M059J (cell line): ENCODE measurements around the gene SATB2. TPM values are rescaled to one million over a fixed set of nuclear protein-coding genes. Genes with fewer than 3 reads are reported as not detected.

Source experiments
- DNase-seq: peaks from one replicate; pipeline ENCODE4 v3.0.0-alpha.2; 2012; ENCODE audit warnings: low read depth
- total RNA-seq: library from RNA; depleted of rRNA; stranded (reverse); fragments of >200 nt; shearing (Covaris generic); gene quantifications from 2 replicates; pipeline ENCODE4 v1.2.3, GENCODE V29; 2014

The SATB2 gene
- total RNA-seq, 1 experiment from 2014 or later = 7.5 TPM

DNA sequence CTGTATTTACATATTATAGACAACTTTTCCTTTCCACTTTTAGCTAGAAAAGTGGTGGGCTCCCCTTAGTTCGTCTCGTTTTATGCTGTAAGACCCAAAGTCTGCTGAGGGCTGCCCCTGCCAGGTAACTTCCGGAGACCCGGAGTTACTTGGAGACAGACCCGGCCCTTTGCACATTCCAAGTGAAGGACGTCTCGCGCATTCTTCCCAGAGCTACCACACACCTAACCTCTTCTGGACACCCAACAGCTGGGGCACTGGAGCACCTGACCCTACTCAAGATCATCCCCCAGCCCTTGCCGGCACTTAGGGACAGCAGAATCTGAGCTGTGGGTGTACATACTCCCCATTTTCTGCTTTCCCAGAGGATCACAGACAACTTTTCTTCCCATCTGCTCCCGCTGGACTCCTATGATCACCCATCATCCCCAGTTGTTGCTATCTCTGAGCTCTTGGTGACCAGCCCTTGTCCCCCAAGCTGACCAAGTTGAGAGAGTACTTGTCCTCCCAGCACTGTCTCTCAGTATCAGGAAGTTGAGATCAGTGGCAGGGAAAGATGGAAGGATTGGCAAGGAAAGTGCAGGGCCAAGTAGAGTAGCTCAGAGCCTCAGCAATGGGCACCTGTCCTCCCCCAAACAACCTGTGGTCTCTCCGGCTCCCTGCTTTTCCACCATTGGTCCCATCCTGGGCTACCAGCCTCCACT lies 8.4 kb upstream of the SATB2 start:
- no peak for DNase-seq

DNA sequence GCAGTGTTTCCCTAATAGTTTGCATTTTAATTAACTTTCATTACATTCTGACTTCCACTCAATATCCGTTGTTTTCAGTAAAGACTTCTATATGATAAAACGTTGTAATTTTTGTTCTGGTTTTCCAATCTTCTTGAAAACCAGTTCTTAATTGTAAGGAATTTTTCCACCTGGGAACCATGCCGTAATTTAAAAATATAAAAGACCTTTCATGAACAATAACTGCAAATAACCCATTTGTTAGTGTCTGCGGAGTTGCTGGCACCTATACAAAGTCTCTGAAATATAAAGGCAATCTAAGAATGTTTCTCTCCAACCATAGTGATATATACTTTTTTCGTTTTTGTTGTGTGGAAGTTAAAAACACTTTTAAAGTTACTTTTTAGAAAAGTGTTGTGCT lies 7.7 kb upstream of the SATB2 start:
- no peak for DNase-seq

- no peak for DNase-seq
Observed at GRCh38 chr2:199464606-199465352, 7.0 kb upstream of the SATB2 start.

GRCh38 chr2:199463708-199464605 lies 6.2 kb upstream of the SATB2 start:
- peak; percentile 18 for DNase-seq

DNA sequence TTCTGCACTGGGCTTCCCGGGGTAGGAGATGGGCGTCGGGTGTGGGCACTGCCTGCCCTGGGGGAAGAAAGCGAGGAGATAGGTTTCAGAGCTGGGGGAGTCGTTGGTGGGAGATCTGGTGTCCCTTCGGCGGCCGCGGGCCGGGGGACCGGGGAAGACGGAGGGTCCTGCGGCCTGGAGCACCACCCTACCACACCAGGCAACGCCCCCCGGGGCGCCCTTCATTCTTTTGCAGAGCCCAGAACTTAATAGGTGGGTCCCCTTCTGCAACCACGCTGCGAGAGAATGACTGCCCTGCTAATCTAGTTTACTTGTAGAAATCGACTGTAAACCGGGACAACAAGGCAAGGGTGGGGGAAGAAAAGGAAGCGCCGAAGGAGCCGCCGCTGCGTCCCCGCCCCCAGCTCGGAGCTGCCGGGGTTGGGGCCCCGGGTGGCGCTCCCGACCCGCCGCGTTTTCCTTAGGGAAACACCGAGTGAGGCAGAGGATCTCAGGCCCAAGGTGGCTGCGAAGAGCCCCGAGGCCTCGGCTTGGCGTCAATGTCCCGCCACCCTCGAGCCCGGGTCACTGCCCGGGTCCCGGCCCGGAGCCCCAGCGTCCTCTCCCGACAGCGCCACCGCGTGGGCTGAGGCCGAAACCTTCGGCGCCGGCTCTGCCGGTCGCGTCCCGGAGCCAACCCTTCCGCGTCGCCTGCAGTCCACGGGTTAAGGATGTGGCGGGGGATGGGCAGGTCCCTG lies 5.4 kb upstream of the SATB2 start:
- DNase-seq = peak; percentile 75

DNA sequence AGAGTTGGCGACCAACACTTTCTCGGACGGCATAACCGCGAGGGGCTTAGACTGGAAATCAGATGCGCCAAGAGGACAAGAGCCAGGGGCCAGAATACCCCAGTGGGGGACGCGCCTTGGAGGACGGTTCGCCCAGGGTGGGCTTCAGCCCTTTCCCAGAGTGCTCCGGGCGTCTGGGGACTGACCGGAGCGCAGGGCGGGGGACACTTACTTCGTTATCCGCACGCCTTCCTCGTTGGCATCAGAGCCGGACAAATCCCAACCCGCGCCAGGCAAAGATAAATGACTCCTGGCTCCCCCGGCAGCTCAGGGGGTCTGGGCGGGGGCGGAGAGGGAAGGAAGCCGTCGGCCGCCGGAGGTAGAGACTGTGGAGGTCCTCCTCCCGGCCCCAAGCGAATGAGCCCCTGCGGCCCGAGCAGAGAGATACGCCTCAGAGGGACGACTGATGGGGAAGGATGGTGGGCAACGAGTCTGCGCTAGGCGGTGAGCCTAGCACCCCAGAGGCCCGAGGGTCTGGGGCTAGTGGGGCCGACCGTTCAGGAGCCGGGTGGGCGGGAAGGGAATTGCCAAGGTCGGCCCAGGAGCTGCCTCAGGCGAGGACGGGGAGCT lies 4.7 kb upstream of the SATB2 start:
- DNase-seq = no peak

- no peak for DNase-seq
Observed at GRCh38 chr2:199461711-199462346, 4.1 kb upstream of the SATB2 start.

DNA sequence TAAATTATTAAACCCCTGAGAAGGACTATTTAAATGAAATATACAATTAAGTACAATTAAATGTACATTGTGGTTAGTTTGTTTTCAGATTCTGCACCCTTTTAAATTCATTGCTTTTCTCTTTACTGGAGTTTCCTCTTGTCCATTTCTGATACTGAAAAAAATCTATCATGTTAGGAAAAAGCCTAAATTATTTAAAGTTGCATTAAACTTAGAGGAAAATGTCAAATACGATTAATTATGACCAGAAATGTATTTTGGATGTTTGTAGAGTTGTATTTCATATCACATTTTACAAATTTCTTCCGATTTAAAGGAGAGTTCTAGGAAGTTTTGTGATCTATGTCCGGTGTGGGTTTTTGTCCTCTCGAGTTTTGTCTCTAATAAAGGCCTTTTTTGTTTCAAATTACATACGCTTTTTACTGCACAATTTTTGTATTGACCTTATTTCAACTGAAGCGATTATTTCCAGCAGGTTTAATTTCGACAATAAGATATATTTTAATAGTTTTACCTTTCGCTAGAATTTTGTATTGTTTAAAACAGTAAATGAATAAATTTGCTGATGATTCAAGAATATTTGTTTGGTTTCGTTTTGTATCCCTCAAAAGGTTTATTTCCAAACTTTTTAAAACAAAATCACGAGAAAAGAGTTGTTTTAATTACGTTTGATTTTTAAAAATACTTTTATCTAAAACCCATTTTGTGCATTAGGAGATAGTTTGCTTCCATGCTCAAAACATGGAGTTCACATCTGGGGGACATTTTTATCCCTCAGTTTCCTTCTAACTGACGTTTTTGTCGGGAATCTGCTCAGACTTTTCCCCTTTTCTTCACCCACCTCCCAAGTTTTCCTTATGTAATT lies 3.3 kb upstream of the SATB2 start:
- DNase-seq = no peak

GRCh38 chr2:199460101-199460671 lies 2.4 kb upstream of the SATB2 start:
- DNase-seq = peak; percentile 40

GRCh38 chr2:199459286-199460100 lies 1.8 kb upstream of the SATB2 start:
- DNase-seq = peak; percentile 91

- DNase-seq = peak; percentile 58
Observed at GRCh38 chr2:199458806-199459285, 1.1 kb upstream of the SATB2 start.

DNA sequence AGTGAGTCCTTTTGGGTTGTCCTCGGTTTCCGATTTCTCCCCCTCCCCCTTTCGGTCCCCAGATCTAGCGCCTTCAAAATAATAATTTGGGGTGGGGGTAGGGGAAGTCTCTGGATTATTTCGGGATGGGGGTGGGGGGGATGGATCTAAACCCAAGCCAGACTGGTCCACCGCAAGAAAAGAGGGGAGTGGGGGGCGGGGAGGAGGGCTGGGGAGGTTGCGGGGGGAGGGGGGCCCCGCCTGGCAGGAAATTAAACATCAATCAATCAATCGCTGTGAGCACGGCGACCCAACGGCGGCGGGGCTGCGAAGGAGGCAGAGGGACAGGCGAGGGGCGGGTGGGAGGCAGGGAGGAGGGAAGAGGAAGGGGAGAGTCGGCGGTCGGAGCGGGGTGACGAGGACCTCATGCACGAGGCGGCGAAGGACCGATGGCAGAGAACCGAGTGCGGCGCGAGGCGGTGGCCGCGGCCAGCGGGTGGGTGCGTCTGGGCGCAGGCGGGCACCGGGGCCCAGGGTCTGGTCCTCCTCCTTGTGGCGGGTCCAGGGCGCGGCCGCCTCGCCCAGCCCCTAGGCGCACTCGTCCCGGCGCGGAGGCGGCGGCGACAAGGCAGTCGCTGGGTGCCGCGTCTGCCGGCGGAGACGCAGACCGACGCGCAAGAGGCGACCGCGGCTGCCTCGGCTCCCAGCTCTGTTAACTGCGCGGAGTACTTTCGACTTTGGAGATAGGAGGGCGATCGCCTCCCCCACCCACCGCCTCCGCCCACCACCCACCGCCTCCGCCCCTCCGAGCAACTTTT lies 468 bp upstream of the SATB2 start:
- no peak for DNase-seq

GRCh38 chr2:199456383-199457146 lies 1.2 kb downstream of the SATB2 start:
- DNase-seq = peak; percentile 11

GRCh38 chr2:199455545-199456382 lies 2.0 kb downstream of the SATB2 start:
- DNase-seq = peak; percentile 64

DNA sequence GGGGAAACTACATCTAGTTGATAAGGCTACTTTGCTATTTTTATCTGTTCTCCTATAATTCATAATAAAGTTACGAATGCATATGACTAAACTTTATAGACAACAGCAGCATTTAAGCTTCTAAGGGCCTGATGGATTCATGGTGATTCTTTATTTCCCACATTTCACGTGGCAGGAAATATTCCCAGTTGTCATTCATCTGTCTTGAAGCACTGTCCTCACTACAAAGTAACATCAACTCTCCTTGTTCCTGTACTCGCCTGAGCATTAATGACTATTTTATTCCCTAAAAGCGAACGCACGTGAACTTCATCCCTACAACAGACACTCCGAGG lies 2.6 kb downstream of the SATB2 start:
- no peak for DNase-seq

GRCh38 chr2:199452991-199453379 lies 4.8 kb downstream of the SATB2 start:
- DNase-seq = no peak
